Loucy (cell line): ENCODE results near the gene RPL9.
A peak's percentile ranks its signal among the peaks of the same experiment; 100 is the strongest.
"Not testable (repeated sequence)": the region's sequence is repeated elsewhere in the genome, so short reads cannot be mapped to it uniquely, and the experiment has no call there.

Source experiments
- H2AFZ ChIP-seq: fragments of 200-600 bp; sonication (generic); 2 replicates; pipeline ENCODE4 v1.6.0; 2016; ENCODE audit warnings: antibody characterized with exemption, mild to moderate bottlenecking, low read length, moderate library complexity
- H3F3A ChIP-seq: fragments of 200-600 bp; 2 replicates; pipeline ENCODE4 v1.6.0; 2016; ENCODE audit warnings: antibody characterized with exemption, low read depth, mild to moderate bottlenecking
- H3K27me3 ChIP-seq: fragments of 200-600 bp; sonication (generic); 2 replicates; pipeline ENCODE4 v1.6.1; 2014; ENCODE audit warnings: low read length, mild to moderate bottlenecking; ENCODE audit not compliant: insufficient read depth, poor library complexity, severe bottlenecking
- H3K36me3 ChIP-seq: fragments of 200-600 bp; sonication (generic); 2 replicates; pipeline ENCODE4 v1.6.1; 2016; ENCODE audit warnings: low read length; ENCODE audit not compliant: insufficient read depth
- H3K4me1 ChIP-seq: fragments of 200-600 bp; sonication (generic); 2 replicates; pipeline ENCODE4 v1.5.1; 2014; ENCODE audit warnings: low read length, mild to moderate bottlenecking; ENCODE audit not compliant: insufficient read depth, poor library complexity, severe bottlenecking
- H3K4me2 ChIP-seq: fragments of 200-600 bp; sonication (generic); 2 replicates; pipeline ENCODE4 v1.6.0; 2014; ENCODE audit warnings: antibody characterized with exemption, low read length, low read depth, mild to moderate bottlenecking; ENCODE audit not compliant: poor library complexity, severe bottlenecking
- H3K4me3 ChIP-seq: fragments of 200-600 bp; sonication (generic); 2 replicates; pipeline ENCODE4 v1.5.1; 2014; ENCODE audit warnings: low read length, mild to moderate bottlenecking, mixed read lengths; ENCODE audit not compliant: poor library complexity, severe bottlenecking
- H3K79me2 ChIP-seq: fragments of 200-600 bp; sonication (generic); 2 replicates; pipeline ENCODE4 v1.6.1; 2014; ENCODE audit warnings: low read length; ENCODE audit not compliant: insufficient read depth
- H3K9ac ChIP-seq: fragments of 200-600 bp; sonication (generic); 2 replicates; pipeline ENCODE4 v1.6.0; 2014; ENCODE audit warnings: mild to moderate bottlenecking, low read depth, low read length, moderate library complexity; ENCODE audit not compliant: poor library complexity, severe bottlenecking
- H3K9me2 ChIP-seq: fragments of 200-600 bp; sonication (generic); replicated peaks from 2 replicates; pipeline ENCODE4 v1.6.1; 2016; ENCODE audit warnings: low read depth, low read length, mixed read lengths
- H3K9me3 ChIP-seq: fragments of 200-600 bp; sonication (generic); 2 replicates; pipeline ENCODE4 v1.6.1; 2014; ENCODE audit warnings: mild to moderate bottlenecking, antibody characterized with exemption, low read length, low read depth; ENCODE audit not compliant: insufficient read depth
- H4K20me1 ChIP-seq: fragments of 200-600 bp; sonication (generic); 2 replicates; pipeline ENCODE4 v1.6.0; 2014; ENCODE audit warnings: antibody characterized with exemption, low read length, mild to moderate bottlenecking; ENCODE audit not compliant: insufficient read depth, poor library complexity, severe bottlenecking
- EZH2phosphoT487 ChIP-seq: fragments of 200-600 bp; IDR thresholded peaks from 2 replicates; pipeline ENCODE4 v1.6.1; 2018; ENCODE audit warnings: antibody characterized with exemption, mild to moderate bottlenecking, moderate library complexity, borderline replicate concordance
- TF ChIP-seq, protein P1 (sequence below): fragments of 200-600 bp; sonication (generic); conservative IDR thresholded peaks from 2 replicates; pipeline ENCODE4 v1.5.1; 2014; ENCODE audit warnings: mild to moderate bottlenecking, antibody characterized with exemption, low read length

RPL9 gene

DNA sequence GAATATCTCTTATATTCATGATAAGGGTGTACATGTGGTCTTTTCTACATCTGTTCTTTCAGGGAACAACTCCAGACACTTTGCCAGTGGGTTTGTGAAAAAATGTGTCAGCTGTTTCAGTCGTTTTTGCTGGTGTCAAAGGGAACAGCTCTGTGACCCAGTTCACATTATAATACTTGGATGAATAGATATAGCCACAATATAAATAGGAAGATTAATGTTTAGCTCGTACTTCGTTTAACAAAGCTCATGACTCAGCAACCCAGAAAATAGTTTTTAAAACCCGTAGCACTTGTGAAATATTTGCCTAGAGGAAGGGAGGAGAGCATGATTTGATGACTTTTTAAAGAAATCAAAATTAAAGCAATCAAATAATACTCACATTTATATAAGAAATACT, 8.0 kb upstream of the RPL9 start:
- Histone ChIP-seq H3K4me2 (no peak overlapping the region), H3K27me3 (no peaks in the 10 kb centered on the region), H3K36me3 (peaks cover 4% of the 10 kb centered on the region; the same call in 1 of the 2 replicates), H3K9ac (no peak overlapping the region), H3K79me2 (0 out of 2 replicates have a peak, but pooled peaks cover 5% of the 10 kb centered on the region), H3K4me3 (no peak overlapping the region), H3K9me2 (no peaks in the 10 kb centered on the region), H3K4me1 (peaks cover 7% of the 10 kb centered on the region), H3K9me3 (no peaks in the 10 kb centered on the region), H3F3A (no peaks in the 10 kb centered on the region), H4K20me1 (no peaks in the 10 kb centered on the region), H2AFZ (no peak overlapping the region)
- TF ChIP-seq EZH2phosphoT487: no peak
- TF ChIP-seq, protein P1, sequence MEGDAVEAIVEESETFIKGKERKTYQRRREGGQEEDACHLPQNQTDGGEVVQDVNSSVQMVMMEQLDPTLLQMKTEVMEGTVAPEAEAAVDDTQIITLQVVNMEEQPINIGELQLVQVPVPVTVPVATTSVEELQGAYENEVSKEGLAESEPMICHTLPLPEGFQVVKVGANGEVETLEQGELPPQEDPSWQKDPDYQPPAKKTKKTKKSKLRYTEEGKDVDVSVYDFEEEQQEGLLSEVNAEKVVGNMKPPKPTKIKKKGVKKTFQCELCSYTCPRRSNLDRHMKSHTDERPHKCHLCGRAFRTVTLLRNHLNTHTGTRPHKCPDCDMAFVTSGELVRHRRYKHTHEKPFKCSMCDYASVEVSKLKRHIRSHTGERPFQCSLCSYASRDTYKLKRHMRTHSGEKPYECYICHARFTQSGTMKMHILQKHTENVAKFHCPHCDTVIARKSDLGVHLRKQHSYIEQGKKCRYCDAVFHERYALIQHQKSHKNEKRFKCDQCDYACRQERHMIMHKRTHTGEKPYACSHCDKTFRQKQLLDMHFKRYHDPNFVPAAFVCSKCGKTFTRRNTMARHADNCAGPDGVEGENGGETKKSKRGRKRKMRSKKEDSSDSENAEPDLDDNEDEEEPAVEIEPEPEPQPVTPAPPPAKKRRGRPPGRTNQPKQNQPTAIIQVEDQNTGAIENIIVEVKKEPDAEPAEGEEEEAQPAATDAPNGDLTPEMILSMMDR: no peak

- no peak overlapping the region for H3K9ac ChIP-seq
- H3K79me2 ChIP-seq: peaks cover 17% of the 10 kb centered on the region
- H4K20me1 ChIP-seq: no peaks in the 10 kb centered on the region
- TF ChIP-seq EZH2phosphoT487: no peak
- TF ChIP-seq, protein P1: peak; percentile 39
- H2AFZ ChIP-seq: peak overlapping the region; percentile 79; the same call in 1 of the 2 replicates
- H3K4me3 ChIP-seq: peak overlapping the region; percentile 22
- no peaks in the 10 kb centered on the region for H3K9me3 ChIP-seq
- H3K4me1 ChIP-seq: peaks cover 7% of the 10 kb centered on the region
- H3K27me3 ChIP-seq: no peaks in the 10 kb centered on the region
- peak overlapping the region; percentile 44 for H3K4me2 ChIP-seq
- H3F3A ChIP-seq: no peaks in the 10 kb centered on the region
- no peaks in the 10 kb centered on the region for H3K9me2 ChIP-seq
- H3K36me3 ChIP-seq: peaks cover 4% of the 10 kb centered on the region; the same call in 1 of the 2 replicates
These were observed 6.3 kb upstream of the RPL9 start for GRCh38 chr4:39464886-39465501.

- not testable (repeated sequence) for H3K9me2 ChIP-seq, H3F3A ChIP-seq, H3K27me3 ChIP-seq, H3K9me3 ChIP-seq
- Histone ChIP-seq H3K79me2 (peaks cover 83% of the 10 kb centered on the region), H3K4me1 (peaks cover 28% of the 10 kb centered on the region), H3K9ac (peak overlapping the region; percentile 95), H2AFZ (peak overlapping the region; percentile 72; the same call in 1 of the 2 replicates), H3K4me3 (peak overlapping the region; percentile 88), H3K4me2 (peak overlapping the region; percentile 100), H3K36me3 (peaks cover 40% of the 10 kb centered on the region), H4K20me1 (peaks cover 55% of the 10 kb centered on the region)
These were observed 589 bp downstream of the RPL9 start for GRCh38 chr4:39458161-39458504.
